ENCODE results near the gene TPP1.
A peak's percentile ranks its signal among the peaks of the same experiment; 100 is the strongest.

The TPP1 gene

DNA sequence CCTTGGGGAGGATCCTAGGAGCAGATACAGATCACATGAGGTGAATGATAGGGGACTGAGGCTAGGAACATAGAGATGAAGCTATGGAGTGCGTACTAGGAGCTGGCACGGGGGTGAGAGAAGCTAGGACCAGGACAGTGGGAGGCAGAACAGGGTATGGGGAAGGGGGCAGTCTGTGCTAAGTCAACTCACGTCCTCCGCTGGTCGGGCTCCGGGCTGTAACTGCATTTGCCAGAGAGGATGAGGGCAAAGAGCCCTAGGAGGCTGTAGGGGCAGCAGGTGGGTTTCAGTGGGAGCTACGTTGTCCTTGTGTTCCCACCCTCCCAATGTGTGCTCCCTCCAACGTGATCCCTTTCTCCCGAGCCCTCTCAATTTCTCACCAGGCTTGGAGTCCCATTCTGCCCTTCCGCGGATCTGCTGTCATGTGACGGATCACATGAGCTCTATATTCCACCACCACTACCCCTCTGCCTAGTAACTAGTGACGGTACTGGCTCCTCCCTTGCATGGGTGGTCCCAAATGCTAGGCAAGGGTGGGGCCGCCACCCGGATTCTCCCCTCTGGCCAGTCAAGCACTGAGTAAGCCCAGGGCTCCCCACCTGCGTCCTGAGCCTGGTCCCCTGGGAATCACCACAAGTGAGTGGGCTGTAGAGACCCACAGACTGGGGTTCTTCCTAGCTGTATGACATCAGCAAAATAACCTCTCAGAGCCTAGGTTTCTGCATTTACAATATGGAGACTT is at the start of gene TPP1:
Gene TPP1, minus strand, starts transcription at position 419 of the 742 bp plus-strand sequence. Its CDS starts 22 bp downstream, at position 397.
- peak; percentile 84 to 93 (median 93) for DNase-seq

DNA sequence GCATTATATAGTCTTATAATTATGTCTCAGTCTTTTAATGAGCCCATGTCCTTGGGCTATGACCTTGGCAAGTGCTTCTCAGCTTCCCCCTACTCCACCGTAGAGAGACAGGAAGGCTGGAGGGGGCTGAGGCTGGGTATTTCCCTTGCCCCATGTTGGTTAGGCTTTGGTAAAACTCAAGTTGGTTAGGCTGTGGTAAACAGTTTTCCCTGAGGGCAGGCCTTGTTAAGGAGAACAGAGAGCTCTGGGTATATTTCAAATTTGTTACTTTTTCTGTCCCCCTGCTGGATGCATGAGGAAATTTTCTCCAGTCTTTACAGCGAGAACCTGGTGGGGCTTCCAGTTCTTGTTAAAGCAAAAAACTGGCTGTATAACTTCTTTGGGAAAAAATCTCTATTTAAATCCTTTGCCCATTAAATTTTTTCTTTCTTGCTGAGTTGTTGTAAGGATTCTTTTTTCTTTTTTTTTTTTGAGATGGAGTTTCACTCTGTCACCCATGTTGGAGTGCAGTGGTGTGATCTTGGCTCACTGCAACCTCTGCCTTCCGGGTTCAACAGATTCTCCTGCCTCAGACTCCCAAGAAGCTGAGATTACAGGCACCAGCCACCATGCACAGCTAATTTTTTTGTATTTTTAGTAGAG is 48.6 kb upstream of the TPP1 start:
- peak in 1 of 3 experiments; percentile 17 for DNase-seq

DNA sequence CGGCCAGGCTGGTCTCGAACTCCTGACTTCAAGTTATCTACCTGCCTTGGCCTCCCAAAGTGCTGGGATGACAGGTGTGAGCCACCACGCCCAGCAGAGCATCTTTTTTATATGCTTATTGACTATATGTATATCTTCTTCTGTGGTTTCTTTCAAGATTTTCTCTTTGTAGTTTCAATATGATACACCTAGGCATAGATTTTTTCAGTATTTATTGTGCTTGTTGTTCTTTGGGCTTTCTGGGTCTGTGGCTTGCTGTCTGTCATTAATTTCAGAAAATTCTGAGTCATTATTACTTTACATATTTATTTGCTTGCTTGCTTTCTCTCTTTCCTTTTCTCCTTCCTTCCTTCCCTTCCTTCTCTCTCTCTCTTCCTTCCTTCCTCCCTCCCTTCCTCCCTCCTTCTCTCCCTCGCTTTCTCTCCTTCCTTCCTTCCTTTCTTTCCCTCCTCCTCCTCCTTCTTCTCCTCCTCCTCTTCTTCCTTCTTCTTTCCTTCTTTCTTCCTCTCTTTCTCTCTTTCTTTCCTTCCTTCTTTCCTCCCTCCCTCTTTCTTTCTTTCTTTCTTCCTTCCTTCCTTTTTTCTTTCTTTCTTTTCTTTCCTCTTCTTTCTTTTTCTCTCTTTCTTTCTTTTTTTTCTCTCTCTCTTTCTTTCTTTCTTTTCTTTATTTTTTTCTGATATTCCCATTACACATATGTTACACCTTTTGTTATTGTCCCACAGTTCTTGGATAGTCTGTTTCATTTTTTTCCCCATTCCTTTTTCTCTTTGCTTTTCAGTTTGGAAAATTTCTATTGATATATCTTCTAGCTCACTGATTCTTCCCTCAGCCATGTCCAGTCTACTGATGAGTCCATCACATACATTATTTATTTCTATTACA is 47.3 kb upstream of the TPP1 start:
- DNase-seq, result no peak

- DNase-seq, result no peak
Measured at GRCh38 chr11:6664551-6664950, 45.3 kb upstream of the TPP1 start.

GRCh38 chr11:6663794-6664469 is 44.7 kb upstream of the TPP1 start:
- DNase-seq, result no peak

DNA sequence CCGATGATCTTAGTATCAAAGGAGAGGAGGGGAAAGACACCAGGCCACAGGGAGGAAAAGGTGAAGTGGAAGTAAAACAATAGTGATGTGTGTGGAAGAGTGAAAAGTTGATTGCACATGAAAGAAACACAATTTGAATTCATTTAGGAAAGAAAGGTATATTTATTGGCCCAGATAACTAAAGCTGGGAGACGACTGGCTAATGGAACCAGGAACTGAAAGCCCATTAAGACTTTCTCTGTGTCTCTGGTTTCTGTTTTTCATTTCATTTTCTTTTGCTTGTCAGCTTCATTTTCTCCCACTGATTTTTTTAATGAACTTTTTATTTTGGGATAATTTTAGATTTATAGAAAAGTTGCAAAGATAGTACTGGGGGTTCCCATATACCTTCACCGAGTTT is 41.5 kb upstream of the TPP1 start:
- DNase-seq, result no peak

GRCh38 chr11:6658647-6659046 is 39.4 kb upstream of the TPP1 start:
- DNase-seq, result no peak

- no peak for DNase-seq
Measured at GRCh38 chr11:6657346-6657745, 38.1 kb upstream of the TPP1 start.

- no peak for DNase-seq
Measured at GRCh38 chr11:6656936-6657335, 37.7 kb upstream of the TPP1 start.

GRCh38 chr11:6656584-6656915 is 37.3 kb upstream of the TPP1 start:
- DNase-seq, result no peak

DNA sequence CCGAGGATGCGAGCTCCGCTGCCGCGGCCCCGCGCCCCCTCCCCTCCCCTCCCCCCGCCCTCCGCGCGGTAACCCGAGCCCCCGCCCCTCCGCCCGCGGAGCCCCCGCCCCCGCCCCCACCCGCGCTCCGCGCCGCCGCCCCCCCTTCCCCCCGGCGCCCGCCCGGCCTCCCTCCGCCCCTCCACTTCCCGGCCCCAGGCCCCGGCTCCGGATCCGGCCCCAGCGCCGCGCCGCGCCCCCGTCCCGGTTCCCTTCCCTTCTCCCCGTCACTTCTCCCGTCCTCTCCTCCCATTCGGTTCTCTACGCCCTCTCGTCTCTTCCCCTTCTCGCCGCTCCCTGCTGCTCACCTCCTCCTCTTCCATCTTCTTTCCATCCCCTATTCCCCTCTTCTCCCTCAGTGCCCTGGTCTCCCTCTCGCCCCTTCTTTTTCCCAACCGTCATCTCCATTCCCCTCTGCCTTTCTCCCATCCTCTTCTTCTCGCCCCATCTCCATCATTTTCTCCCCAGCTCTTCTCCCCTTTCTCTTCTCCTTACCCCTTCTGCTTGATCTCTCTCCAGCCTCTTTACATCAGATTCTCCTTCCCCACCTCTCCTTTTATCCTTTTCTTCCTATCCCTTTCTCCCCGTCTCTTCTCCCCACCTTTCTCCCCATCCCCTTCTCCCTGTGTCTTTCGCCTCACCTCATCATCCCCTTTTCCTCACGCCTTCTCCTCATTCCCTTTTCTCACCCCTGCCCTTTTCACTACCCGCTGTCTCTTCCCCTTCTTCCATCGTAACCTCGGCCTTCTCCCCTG is 36.8 kb upstream of the TPP1 start, which contains the start of gene DCHS1:
Gene DCHS1, minus strand, starts transcription at position 20 of the 794 bp plus-strand sequence. CDS start 14,196 bp downstream, outside the sequence.
- peak in 2 of 3 experiments; percentile 46 to 54 for DNase-seq

GRCh38 chr11:6655020-6655789 is 36.0 kb upstream of the TPP1 start:
- peak in 2 of 3 experiments; percentile 54 to 60 for DNase-seq

DNA sequence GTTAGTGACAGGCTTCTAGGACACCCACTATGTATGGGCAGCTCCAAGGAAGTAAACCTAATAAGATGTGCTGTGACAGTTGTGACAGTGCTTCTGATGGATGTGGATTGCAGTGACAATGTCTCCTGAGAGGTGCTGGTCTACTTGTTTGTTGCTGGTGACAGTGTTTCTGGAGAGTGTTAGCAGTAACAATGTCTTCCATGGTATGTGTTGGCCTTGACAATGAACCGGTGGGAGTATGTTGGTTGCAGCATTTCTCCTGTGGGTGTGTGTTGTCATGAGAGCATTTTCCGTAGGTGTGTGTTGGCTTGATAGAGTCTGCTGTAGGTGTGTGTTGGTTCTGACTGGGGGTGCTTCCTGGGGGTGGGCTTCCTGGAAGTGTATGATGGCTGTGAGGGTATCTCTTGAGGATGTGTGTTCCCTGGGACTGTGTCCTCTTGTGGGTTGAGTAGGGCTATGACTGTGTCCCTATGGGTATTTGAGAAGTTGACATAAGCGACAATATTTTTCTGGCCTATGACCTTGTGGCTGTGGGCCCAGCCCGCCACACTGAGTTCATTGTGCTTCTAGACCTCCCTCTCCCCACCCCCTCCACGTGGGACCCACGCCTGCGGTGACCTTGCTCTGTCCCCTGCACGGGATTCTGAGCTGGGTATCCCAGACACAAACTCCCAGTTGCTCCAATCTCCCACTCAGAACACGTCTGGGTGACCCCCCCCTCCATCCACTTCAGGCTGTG is 35.2 kb upstream of the TPP1 start:
- DNase-seq, result no peak

GRCh38 chr11:6653656-6654055 is 34.4 kb upstream of the TPP1 start:
- DNase-seq, result no peak

- no peak for DNase-seq
Measured at GRCh38 chr11:6653097-6653496, 33.9 kb upstream of the TPP1 start.

DNA sequence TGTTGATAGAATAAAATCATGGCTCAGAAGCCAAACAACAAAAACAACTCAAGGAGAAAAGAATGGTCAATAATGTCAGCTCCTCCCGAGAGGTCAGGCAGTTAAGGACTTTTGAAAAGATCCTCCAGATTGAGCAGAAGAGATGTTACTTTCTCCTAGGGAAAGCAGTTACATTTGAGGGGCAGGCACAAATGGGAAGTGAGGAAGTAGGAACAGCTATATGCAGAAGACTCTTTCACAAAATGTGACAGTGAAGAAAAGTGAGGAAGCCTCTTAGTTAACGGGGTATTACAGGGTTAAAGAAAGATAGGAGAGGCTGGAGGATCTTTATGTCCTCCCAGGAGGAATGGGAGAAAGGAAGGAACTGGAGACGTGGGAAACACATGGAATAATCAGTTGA is 33.0 kb upstream of the TPP1 start:
- DNase-seq, result no peak

DNA sequence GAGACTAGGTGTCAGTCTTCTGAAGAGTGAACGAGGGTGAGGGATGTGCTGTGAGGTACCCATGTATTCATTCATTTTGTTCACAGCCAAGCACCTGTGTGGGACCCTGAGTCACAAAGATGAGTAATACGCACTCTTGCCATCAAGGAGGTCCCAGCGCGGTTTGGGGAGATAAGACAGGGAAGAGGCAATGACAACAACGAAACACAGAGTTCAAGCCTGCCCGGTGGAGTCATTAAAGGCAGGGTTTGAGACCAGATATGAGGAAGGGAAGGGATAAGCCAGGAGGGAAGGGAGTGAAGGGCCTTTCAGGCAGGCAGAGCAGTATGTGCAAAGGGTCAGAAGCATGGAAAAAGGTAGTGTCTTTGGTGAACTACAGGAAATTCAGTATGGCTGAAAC is 31.8 kb upstream of the TPP1 start:
- DNase-seq, result no peak

DNA sequence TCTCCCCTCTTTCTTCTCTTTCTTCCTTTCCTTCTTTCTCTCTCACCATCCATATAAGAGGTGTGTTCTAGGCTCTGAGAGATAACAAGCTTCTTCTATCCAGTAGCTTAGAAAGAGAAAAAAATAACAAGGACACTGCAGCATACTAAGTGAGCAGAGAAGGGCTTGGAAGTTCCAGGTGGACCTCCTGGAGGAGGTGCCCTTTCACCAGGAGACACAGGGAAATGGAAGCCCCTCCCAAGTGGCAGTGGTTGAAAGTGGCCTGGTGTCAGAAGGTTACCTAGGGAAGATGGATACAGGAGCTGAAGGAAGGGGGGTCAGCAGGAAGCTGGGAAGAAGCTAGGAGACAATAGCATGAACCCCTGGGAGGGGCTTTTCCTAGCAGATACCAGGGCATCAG is 30.9 kb upstream of the TPP1 start:
- DNase-seq, result no peak

DNA sequence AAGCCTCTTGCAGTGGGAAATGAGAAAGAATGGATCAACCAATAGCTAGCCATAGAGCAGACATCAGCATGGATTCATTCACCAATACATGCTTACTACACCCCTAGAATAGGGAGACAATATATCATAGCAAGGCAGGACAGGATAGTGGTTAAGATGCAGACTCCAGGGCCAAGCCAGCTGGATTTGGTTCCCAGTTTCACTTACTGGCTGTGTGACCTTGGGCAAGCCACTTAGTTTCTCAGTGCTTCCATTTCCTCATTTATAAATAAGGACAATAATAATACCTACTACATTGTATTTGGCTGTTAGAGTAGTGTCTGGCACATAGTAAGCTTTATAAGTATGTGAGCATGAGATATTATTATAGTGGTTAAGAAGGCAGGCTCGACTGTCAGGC is 29.3 kb upstream of the TPP1 start:
- DNase-seq, result no peak

DNA sequence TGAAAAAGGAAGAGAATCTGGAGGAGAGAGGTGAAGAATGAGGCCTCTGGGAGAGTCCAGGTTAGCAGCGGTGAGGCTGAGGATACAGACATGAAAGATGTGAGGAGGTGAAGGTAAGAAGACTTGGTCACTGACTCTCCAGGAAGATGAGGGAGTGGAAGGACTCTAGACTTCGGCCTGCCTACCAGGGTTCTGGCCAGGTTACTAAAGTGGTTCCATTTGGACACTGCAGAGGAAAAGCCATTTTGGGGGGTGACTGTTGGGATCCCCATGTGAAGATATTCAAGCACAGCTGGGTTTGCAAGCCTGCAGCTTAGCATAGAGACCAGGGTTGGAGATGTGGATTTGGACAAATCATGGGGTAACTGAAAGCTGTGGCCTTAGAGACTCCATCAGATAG is 28.6 kb upstream of the TPP1 start:
- no peak for DNase-seq

Data from NCI-H1417 (cell line).